Sigmoid colon (tissue), 4 donors: ENCODE results near the gene PUS3.

ENCODE experiments used
- POLR2AphosphoS5 ChIP-seq, 4 donors: sonication (generic); formaldehyde crosslinking; IDR thresholded peaks; one replicate each; pipeline ENCODE4 v1.6.1; 2017; ENCODE audit warnings: antibody characterized with exemption in 4 of 4
- TF ChIP-seq, protein P1 (sequence below), 4 experiments: fragments of 450-650 bp in 3 of 4; fragments of 200-600 bp in 1 of 4; IDR thresholded peaks; one replicate each; pipeline ENCODE4 v1.5.1; 2016 to 2019; ENCODE audit warnings: antibody characterized with exemption in 4 of 4, mild to moderate bottlenecking in 3 of 4, moderate library complexity in 2 of 4

DNA sequence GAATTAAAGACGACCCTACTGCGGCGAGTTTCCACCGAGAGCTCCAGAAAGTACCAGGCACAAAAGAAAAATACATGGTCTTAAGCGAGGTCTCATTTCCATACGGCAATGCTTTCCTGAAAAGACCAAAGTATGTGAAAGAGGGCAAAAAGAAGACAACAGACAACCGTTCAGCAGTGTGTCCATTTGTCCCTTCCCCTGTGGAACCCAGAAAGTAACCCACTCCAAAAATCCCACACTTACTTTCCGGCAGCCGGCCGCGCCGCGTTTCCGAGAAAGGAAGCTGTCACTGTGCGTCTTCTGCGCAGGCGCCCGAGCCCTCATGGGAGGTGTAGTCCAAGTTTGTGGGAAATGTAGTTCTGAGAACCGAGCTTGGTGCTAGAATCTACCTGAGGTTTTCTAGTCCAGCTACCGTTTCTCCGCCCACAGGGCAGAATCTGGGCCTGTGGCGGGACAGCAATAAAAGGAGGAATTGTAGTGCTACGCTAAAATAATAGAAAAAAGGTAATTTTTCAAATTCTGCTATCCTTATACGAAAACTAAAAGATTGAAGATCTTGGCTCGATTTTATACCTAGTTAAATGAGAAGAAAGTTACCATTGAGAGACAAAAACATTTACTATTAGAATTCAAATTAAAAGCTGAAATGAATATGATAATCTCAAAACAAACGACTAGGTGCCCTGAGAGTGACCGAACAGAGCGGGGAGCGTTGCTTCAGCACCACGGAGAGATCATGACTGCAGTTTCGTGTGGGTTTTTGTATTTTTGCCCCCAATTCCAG lies at the start of gene PUS3:
- TF ChIP-seq, protein P1, sequence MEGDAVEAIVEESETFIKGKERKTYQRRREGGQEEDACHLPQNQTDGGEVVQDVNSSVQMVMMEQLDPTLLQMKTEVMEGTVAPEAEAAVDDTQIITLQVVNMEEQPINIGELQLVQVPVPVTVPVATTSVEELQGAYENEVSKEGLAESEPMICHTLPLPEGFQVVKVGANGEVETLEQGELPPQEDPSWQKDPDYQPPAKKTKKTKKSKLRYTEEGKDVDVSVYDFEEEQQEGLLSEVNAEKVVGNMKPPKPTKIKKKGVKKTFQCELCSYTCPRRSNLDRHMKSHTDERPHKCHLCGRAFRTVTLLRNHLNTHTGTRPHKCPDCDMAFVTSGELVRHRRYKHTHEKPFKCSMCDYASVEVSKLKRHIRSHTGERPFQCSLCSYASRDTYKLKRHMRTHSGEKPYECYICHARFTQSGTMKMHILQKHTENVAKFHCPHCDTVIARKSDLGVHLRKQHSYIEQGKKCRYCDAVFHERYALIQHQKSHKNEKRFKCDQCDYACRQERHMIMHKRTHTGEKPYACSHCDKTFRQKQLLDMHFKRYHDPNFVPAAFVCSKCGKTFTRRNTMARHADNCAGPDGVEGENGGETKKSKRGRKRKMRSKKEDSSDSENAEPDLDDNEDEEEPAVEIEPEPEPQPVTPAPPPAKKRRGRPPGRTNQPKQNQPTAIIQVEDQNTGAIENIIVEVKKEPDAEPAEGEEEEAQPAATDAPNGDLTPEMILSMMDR (IDR thresholded peaks at IDR 0.05), result no peak
- TF ChIP-seq POLR2AphosphoS5 (IDR thresholded peaks at IDR 0.05), result peak; percentile 75 to 88 (median 80)
